Skeletal muscle tissue (tissue), 4 donors: ENCODE results near the gene JOSD2. TPM values are rescaled to one million over a fixed set of nuclear protein-coding genes. Genes with fewer than 3 reads are reported as not detected.
"Not testable (repeated sequence)": the region's sequence is repeated elsewhere in the genome, so short reads cannot be mapped to it uniquely, and the experiment has no call there.

Experiments used
- H3K27ac ChIP-seq: one replicate; pipeline ENCODE4 v1.7.0; 2013; ENCODE audit warnings: mild to moderate bottlenecking, low read depth, low read length, inconsistent platforms
- H3K27me3 ChIP-seq, 3 donors: one replicate each; pipeline ENCODE4 v1.7.0; 2013; ENCODE audit warnings: low read length in 3 of 3; ENCODE audit not compliant: control insufficient read depth in 3 of 3, insufficient read depth in 3 of 3
- H3K36me3 ChIP-seq, 3 donors: one replicate each; pipeline ENCODE4 v1.7.0; 2013; ENCODE audit warnings: low read length in 3 of 3; ENCODE audit not compliant: control insufficient read depth in 3 of 3, insufficient read depth in 3 of 3
- H3K4me1 ChIP-seq, 3 donors: one replicate each; pipeline ENCODE4 v1.7.0; 2013; ENCODE audit warnings: low read length in 3 of 3, mild to moderate bottlenecking in 3 of 3; ENCODE audit not compliant: control insufficient read depth in 3 of 3, insufficient read depth in 3 of 3
- H3K4me3 ChIP-seq, 3 donors: one replicate each; pipeline ENCODE4 v1.7.0; 2013; ENCODE audit warnings: low read length in 3 of 3
- H3K9ac ChIP-seq, 3 donors: one replicate each; pipeline ENCODE4 v1.7.0; 2013; ENCODE audit warnings: low read length in 3 of 3, mild to moderate bottlenecking in 3 of 3, moderate library complexity in 2 of 3, low read depth in 1 of 3
- H3K9me3 ChIP-seq, 3 donors: one replicate each; pipeline ENCODE4 v1.7.0; 2013; ENCODE audit warnings: low read length in 3 of 3; ENCODE audit not compliant: control insufficient read depth in 3 of 3
- total RNA-seq: library from RNA; depleted of rRNA; stranded (reverse); fragments of >200 nt; gene quantifications from one replicate; pipeline ENCODE4 v1.2.3, GENCODE V29; 2014
- donor health status: Osteomylitis.

Gene JOSD2
- total RNA-seq, 1 donor from 2014 or later = 13.0 TPM

DNA sequence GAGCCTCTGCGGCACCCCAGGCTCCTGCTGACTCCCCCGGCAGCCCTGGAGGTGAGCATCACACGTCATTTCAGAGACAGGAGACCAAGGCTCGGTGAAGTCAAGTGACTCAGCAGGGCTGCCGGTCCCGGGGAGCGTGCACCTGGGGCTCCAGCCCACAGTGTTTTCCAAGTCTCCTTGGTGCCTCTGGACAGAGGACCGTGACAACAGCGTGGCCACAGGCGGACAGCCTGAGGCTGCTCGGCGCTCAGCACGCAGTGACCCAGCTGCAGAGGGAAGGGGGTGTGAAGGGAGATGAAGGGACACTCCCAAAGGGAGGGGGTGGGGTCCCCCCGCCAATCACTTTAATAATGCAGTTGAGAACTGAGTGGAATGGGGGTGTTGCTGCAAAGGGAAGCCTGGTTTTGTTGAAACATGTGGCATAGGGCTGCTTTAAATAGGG, 20.2 kb upstream of the JOSD2 start:
- no peak overlapping the region for H3K9ac ChIP-seq
- H3K4me3 ChIP-seq = no peak overlapping the region
- H3K27ac ChIP-seq = no peak overlapping the region
- H3K27me3 ChIP-seq = peaks cover 15 to 30% (median 28%) of the 10 kb centered on the region in 3 donors
- no peaks in the 10 kb centered on the region for H3K4me1 ChIP-seq
- H3K36me3 ChIP-seq = no peaks in the 10 kb centered on the region
- H3K9me3 ChIP-seq = peaks cover 2 to 9% (median 3%) of the 10 kb centered on the region in 3 donors

DNA sequence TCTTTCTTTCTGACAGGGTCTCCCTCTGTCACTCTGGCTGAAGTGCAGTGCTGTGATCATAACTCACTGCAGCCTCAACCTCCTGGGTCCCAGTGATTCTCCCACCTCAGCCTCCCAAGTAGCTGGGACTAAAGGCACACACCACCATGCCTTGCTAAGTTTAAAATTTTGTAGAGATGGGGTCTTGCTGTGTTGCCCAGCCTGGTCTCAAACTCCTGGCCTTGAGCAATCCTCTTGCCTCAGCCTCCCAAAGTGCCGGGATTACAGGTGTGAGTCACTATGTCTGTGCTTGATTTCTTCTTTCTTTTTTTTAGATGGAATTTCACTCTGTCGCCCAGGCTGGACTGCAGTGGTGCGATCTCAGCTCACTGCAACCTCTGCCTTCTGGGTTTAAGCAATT, 17.1 kb upstream of the JOSD2 start:
- not testable (repeated sequence) for H3K4me1 ChIP-seq, H3K9ac ChIP-seq, H3K4me3 ChIP-seq, H3K9me3 ChIP-seq, H3K27ac ChIP-seq, H3K36me3 ChIP-seq
- peaks cover 15 to 30% (median 29%) of the 10 kb centered on the region in 3 donors for H3K27me3 ChIP-seq

DNA sequence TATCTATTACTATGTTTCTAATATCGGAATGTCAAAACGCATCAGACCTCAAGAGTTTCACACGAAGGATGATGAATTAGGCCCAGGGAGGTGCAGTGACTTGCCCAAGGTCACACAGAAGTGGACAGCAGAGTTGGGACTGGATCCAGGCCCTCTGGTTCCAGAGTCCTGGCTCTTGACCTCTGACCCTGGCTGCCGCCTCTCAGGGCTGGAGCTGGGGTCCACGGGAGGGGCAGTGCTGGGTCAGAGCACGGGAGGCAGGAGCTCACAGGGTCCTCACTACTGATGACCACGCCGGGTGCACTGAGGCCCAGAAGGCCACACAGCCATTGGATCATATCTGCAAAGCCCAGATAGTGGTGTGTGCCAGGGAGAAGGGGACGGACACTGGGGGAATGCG, 11.9 kb upstream of the JOSD2 start:
- Histone ChIP-seq H3K9ac (no peak overlapping the region), H3K27me3 (peaks cover 0 to 6% (median 3%) of the 10 kb centered on the region in 3 donors), H3K36me3 (no peaks in the 10 kb centered on the region), H3K9me3 (no peaks in the 10 kb centered on the region), H3K4me1 (no peaks in the 10 kb centered on the region), H3K27ac (no peak overlapping the region), H3K4me3 (no peak overlapping the region)

DNA sequence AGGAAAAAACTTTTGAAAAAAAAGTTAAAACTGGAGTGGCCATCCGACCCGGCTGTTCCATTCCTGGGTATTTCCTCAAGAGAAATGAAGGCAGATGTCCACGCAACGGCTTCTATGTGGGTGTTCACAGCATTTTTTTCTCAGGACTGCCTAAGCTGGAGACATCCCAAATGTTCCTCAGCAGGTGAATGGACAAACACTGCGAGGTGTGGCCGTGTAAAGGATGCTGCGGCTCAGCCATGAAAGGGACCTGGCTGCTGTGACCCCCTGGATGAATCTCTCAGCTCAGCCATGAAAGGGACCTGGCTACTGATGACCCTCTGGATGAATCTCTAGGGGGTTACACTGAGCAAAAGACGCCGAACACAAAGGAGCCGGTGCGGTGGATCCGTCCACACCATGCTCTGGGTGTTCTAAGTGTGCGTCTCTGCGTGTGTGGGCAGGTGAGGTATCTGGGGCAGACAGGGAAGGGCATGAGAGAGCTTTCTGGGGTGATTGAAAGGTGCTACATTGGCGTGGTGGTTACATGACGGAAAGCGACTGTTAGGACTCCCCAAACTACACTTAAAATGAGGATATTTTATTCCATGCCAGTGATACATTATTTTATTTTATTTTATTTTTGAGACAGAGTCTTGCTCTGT, 10.0 kb upstream of the JOSD2 start:
- Histone ChIP-seq H3K9me3 (no peaks in the 10 kb centered on the region), H3K4me1 (no peaks in the 10 kb centered on the region), H3K36me3 (no peaks in the 10 kb centered on the region), H3K27me3 (peaks cover 0 to 6% (median 0%) of the 10 kb centered on the region in 3 donors), H3K4me3 (no peak overlapping the region), H3K27ac (no peak overlapping the region), H3K9ac (no peak overlapping the region)

DNA sequence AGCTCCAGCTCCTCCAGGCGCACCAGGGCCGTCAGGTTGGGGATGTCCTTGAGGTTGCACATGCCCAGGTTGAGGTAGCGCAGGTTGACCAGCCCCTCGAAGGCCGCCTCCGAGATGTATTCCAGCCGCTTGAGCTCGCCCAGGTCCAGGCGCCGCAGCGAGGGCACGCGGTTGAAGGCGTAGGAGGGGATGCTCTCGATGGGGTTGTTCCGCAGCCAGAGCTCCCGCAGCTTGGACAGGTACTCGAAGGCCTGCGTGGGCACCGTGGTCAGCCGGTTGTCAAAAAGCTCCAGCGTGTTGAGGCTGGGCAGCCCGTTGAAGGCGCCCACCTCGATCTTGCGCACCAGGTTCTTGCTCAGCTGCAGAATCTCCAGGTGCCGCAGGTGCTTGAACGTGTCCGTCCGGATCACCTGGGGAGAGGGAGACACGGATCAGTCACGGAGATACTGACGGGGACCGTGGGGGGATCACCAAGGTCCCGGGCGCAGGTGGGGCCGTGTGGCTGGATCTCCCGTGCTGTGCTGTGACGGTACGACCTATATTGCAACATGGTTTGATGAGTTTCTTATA, 8.1 kb upstream of the JOSD2 start:
- no peak overlapping the region for H3K4me3 ChIP-seq
- H3K9me3 ChIP-seq = no peaks in the 10 kb centered on the region
- peaks cover 0 to 6% (median 0%) of the 10 kb centered on the region in 3 donors for H3K27me3 ChIP-seq
- H3K4me1 ChIP-seq = no peaks in the 10 kb centered on the region
- no peaks in the 10 kb centered on the region for H3K36me3 ChIP-seq
- no peak overlapping the region for H3K9ac ChIP-seq
- no peak overlapping the region for H3K27ac ChIP-seq

DNA sequence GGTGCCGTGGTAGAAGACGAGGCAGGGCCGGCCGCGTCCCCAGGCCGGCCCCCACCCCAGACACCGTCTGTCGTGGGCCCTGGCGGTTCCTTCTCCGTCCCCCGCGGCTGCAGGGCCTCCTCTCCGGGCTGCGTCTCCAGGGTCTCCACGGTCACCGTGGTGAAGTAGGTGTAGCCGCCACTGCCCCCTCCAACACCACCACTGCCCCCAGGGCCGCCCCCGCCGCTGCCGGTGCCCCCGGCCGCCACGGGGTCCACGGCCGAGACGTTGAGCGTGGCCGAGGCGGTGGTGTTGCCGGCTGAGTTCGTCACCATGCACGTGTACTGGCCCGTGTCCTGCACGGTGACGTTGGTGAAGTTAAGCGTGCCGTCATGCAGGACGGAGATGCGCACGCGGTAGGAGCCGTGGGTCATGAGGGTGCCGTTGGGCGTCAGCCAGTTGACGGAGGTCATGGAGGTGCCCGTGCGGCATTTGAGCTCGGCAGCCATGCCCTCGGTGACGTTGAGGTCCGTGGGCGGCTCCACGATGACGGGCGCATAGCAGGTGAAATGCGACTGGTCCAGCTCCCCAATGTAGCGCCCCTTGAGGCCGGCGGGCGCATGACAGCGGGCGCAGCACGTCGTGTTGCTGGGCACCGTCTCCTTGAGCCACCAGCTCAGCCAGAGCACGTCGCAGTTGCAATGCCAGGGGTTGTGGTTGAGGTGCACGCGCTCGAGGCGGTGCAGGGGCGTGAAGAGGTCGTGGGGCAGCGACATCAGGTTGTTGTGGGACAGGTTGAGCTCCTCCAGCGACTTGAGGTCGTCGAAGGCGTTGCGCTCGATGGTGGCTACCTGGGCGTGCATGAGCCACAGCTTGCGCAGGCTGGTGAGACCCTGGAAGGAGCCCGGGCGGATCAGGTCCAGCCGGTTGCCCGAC, 7.4 kb upstream of the JOSD2 start:
- H3K9me3 ChIP-seq = no peaks in the 10 kb centered on the region
- H3K27ac ChIP-seq = no peak overlapping the region
- no peak overlapping the region for H3K4me3 ChIP-seq
- no peak overlapping the region for H3K9ac ChIP-seq
- H3K4me1 ChIP-seq = no peaks in the 10 kb centered on the region
- peaks cover 0 to 6% (median 0%) of the 10 kb centered on the region in 3 donors for H3K27me3 ChIP-seq
- H3K36me3 ChIP-seq = no peaks in the 10 kb centered on the region

DNA sequence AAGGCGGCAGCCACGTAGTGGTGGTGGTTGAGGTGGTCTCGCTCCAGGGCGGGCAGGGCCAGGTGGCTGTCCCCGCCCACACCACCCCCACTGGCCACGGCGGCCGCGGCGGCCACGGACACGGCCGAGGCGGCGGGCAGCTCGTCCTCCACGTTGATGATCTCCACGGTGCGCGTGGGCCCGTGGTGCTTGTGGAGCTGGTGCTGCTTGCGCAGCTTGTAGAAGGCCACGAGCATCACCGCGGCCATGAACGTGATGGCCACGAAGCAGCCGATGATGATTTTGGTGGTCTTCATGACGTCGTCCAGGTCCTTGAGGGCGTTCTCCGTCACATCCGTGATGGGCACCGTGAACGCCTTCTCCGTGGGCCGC, 6.7 kb upstream of the JOSD2 start:
- Histone ChIP-seq H3K4me1 (no peaks in the 10 kb centered on the region), H3K9me3 (no peaks in the 10 kb centered on the region), H3K36me3 (no peaks in the 10 kb centered on the region), H3K27me3 (peaks cover 0 to 6% (median 0%) of the 10 kb centered on the region in 3 donors), H3K27ac (no peak overlapping the region), H3K9ac (no peak overlapping the region), H3K4me3 (no peak overlapping the region)

DNA sequence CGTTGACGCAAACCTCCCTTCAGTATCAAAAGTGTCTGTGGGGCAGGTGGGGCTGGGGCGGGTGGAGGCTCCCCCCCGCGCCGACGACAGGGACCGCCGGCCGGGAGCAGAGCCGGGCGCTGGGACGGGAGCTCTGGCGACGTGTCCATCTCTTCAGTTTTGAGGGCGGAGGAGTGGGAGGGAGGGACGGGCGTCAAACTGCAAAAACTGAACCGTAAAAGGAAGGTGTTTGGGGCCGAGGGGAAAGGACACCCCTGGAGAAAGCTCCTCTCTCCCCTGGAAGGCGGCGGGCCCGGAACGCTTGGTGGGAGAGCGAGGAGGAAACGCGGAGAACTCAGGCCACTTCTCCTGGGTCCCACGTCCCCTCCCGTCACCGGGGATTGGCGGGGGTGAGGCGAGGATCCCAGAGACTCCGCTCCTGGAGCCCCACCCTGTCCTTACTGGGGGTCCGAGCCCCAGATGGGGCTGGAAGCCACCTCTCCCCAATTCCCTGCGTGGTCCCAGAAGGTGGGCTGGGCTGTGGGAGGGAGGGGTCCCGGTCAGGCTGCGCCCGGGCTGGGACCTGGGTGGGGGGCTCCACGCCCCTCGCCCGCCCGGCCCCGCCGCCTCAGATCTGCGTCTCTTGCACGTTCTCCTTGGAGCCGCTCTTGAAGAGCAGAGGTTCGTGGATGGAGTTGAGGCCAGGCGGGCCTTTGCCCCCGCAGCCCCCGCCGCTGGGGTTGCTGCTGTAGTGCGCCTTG, 6.1 kb upstream of the JOSD2 start:
- H3K4me3 ChIP-seq = no peak overlapping the region
- no peaks in the 10 kb centered on the region for H3K9me3 ChIP-seq
- H3K36me3 ChIP-seq = no peaks in the 10 kb centered on the region
- no peak overlapping the region for H3K27ac ChIP-seq
- no peak overlapping the region for H3K9ac ChIP-seq
- peaks cover 0 to 6% (median 0%) of the 10 kb centered on the region in 3 donors for H3K27me3 ChIP-seq
- H3K4me1 ChIP-seq = no peaks in the 10 kb centered on the region

DNA sequence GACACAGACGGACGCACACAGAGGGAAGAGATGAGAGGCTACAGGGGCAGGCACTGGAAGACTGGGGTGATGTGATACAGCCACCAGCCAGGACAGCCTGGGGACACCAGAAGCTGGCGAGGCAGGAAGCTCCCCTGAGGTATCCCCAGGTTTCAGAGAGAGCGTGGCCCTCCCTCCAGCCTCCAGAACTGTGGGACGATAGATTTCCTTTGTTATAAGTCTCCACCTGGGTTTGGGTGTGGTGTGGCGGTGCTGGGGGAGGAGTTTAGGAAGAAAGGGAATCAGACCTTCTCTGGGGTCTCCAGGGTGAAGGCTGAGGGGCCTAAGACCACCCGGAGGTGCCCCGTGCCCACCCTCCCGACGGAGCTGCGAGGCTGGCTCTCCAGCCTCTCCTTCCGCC, 5.5 kb upstream of the JOSD2 start:
- H3K36me3 ChIP-seq = no peaks in the 10 kb centered on the region
- H3K9me3 ChIP-seq = no peaks in the 10 kb centered on the region
- H3K4me1 ChIP-seq = peaks cover 0 to 3% (median 0%) of the 10 kb centered on the region in 3 donors
- H3K4me3 ChIP-seq = no peak overlapping the region
- H3K9ac ChIP-seq = no peak overlapping the region
- no peak overlapping the region for H3K27ac ChIP-seq
- peaks cover 0 to 6% (median 0%) of the 10 kb centered on the region in 3 donors for H3K27me3 ChIP-seq
